Heart right ventricle (tissue), 16 donors: ENCODE measurements around the gene MAN2B1. TPM values are rescaled to one million over a fixed set of nuclear protein-coding genes. Genes with fewer than 3 reads are reported as not detected.

Source experiments
- ATAC-seq, 8 donors: fragments of 200-7000 bp; cut with Tn5 transposase; one replicate each; pipeline ENCODE4 v1.9.1; 2020; ENCODE audit warnings: mild to moderate bottlenecking in 8 of 8, moderate library complexity in 8 of 8, moderate number of reproducible peaks in 1 of 8
- DNase-seq, 2 donors: peaks; one replicate each; pipeline ENCODE4 v3.0.0-alpha.2; 2020
- H3K27ac ChIP-seq, 10 donors: fragments of 200-600 bp; sonication (generic) in 2 of 10; one replicate each; pipeline versions ENCODE4 v1.5.0 to v1.8.0; 2020 to 2022; ENCODE audit warnings: mild to moderate bottlenecking in 3 of 10
- H3K27me3 ChIP-seq, 7 donors: fragments of 200-600 bp; one replicate each; pipeline ENCODE4 v1.8.0; 2021 to 2022; ENCODE audit warnings: mild to moderate bottlenecking in 2 of 7
- H3K36me3 ChIP-seq, 9 donors: fragments of 200-600 bp; sonication (generic) in 1 of 9; one replicate each; pipeline versions ENCODE4 v1.5.0 to v1.8.0; 2020 to 2022; ENCODE audit warnings: mild to moderate bottlenecking in 2 of 9
- H3K4me1 ChIP-seq, 9 donors: fragments of 200-600 bp; sonication (generic) in 1 of 9; one replicate each; pipeline versions ENCODE4 v1.5.0 to v1.8.0; 2020 to 2022; ENCODE audit warnings: mild to moderate bottlenecking in 4 of 9
- H3K4me3 ChIP-seq, 10 donors: fragments of 200-600 bp; sonication (generic) in 2 of 10; one replicate each; pipeline versions ENCODE4 v1.5.0 to v1.8.0; 2020 to 2022; ENCODE audit warnings: mild to moderate bottlenecking in 7 of 10, moderate library complexity in 2 of 10
- H3K9me3 ChIP-seq, 11 donors: fragments of 200-600 bp in 10 of 11; sonication (generic) in 2 of 11; one replicate each; pipeline versions ENCODE4 v1.5.0 to v1.8.0; 2013 to 2022; ENCODE audit warnings: mild to moderate bottlenecking in 2 of 11, control low read depth in 1 of 11, moderate library complexity in 1 of 11
- WGBS, 2 donors: extraction: QIAGEN DNeasy Blood & Tissue Kit; methylation state at CpG; one replicate each; pipeline ENCODE4 v1.1.7; 2013; ENCODE audit warnings: inconsistent platforms in 1 of 2; 5-methylcytosine and 5-hydroxymethylcytosine counted together
- intact Hi-C, 10 donors: fragments of 100-400 bp; cut with DNase I; formaldehyde crosslinking; loops; one replicate each; pipeline versions ENCODE4 v1.11.1 to v1.14.2; 2022
- polyA plus RNA-seq, 2 donors: library from polyadenylated mRNA; stranded (reverse); fragments of 200-250 nt; gene quantifications; one replicate each; pipeline ENCODE4 v1.2.3, GENCODE V29; 2013
- total RNA-seq, 10 donors: library from RNA; stranded (reverse); fragmentation: NEBNext Ultra II Directional in 3 of 10; extraction: Animal tissue kit (Norgen Biotek cat#: 25700) in 3 of 10; gene quantifications; one replicate each; pipeline versions ENCODE4 v1.2.1 to v1.2.4, GENCODE V29; 2021 to 2023
- TF ChIP-seq, protein P1 (sequence below), 9 donors: fragments of 200-600 bp; sonication (generic) in 2 of 9; IDR thresholded peaks; one replicate each; pipeline versions ENCODE4 v1.5.0 to v1.8.0; 2021 to 2022; ENCODE audit warnings: antibody characterized with exemption in 9 of 9, mild to moderate bottlenecking in 5 of 9, moderate library complexity in 1 of 9
- donor health status: Arrhythmogenic right ventricular cardiomyopathy.
- donor health status: ischemic (EF 13 %, LVEDD 7.1; RV severe dilation, severe dysfunction).
- donor health status: healthy with polysubstance abuse.
- donor health status: DM: no; HTN: yes; CAD: no.
- donor health status: DM: no; HTN: no; CAD: no.
- donor health status: ischemic (EF 25% LVEDD 6.9; RV normal size, moderate dysfunction).
- donor health status: ischemic (EF 25% LVEDD 5.7; RV mildly dilated, moderate dysfunction).
- donor health status: healthy.
- donor health status: DM: yes; HTN: yes; CAD: no.
- donor health status: Ischemic cardiomyopathy.
- donor health status: ischemic (EF 35%, LVEDD 5.7; RV mildly dilated, moderate dysfunction).
- donor health status: nonischemic (EF 11% LVEDD 7.7; RV severe dilation, severe dysfunction).
- donor health status: DM: yes; HTN: yes; CAD: no.
- donor health status: PGD.
- donor health status: ischemic (EF 29% LVEDD 5.4; RV normal size, mild dysfunction).
- donor health status: nonischemic (EF 23%, LVEDD 6.1; RV moderate dilation, normal function).

The MAN2B1 gene
- total and polyA plus RNA-seq, 12 donors = 14.2 to 89.9 (median 25.5) TPM

DNA sequence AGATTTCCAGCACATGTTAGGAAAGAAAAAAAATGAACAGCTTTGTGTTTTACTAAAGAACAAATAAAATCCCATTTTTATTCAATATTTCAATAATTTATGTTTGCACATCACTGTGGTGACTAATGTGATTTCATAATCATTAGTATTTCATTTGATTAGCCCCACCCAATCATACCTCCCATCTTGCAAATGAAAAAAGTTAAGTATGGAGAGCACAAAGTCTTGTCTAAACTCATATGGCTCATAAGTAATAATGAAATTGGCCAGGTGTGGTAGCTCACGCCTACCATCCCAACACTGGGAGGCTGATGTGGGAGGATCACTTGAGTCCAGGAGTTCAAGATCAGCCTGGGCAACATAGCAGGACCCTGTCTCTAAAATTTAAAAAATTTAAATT is 59.7 kb downstream of the MAN2B1 start:
- Histone ChIP-seq H3K36me3 (peaks cover 0 to 72% (median 12%) of the 10 kb centered on the region in 9 donors), H3K4me3 (no peak overlapping the region), H3K27me3 (no peaks in the 10 kb centered on the region), H3K4me1 (peaks cover 0 to 18% (median 12%) of the 10 kb centered on the region in 9 donors), H3K9me3 (no peaks in the 10 kb centered on the region), H3K27ac (no peak overlapping the region)
- WGBS, 2 donors = 94 to 96% methylated on average over 1 of the region's 1 CpG
- DNase-seq = no peak
- TF ChIP-seq, protein P1, sequence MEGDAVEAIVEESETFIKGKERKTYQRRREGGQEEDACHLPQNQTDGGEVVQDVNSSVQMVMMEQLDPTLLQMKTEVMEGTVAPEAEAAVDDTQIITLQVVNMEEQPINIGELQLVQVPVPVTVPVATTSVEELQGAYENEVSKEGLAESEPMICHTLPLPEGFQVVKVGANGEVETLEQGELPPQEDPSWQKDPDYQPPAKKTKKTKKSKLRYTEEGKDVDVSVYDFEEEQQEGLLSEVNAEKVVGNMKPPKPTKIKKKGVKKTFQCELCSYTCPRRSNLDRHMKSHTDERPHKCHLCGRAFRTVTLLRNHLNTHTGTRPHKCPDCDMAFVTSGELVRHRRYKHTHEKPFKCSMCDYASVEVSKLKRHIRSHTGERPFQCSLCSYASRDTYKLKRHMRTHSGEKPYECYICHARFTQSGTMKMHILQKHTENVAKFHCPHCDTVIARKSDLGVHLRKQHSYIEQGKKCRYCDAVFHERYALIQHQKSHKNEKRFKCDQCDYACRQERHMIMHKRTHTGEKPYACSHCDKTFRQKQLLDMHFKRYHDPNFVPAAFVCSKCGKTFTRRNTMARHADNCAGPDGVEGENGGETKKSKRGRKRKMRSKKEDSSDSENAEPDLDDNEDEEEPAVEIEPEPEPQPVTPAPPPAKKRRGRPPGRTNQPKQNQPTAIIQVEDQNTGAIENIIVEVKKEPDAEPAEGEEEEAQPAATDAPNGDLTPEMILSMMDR (IDR thresholded peaks at IDR 0.05) = no peak
- intact Hi-C loops = no loop called here
- ATAC-seq = no peak

DNA sequence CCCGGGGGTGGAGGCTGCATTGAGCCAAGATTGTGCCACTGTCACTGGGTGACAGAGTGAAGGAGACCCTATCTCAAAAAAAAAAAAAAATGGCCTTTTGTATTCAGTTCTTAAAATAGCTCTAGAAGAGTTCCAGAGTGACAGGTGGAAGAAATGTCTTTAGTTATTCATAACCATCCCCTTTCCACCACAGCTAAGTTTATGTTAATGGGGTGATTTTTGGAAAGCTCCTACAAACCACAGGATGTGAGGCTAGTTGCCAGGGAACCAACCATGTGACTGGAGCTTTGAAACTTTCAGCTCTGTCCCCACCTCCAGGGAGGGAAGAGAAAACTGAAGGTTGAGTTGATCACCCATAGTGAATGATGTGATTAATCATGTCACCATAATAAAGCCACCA is 62.8 kb downstream of the MAN2B1 start:
- DNase-seq (no peak), ATAC-seq (no peak)
- TF ChIP-seq, protein P1 (IDR thresholded peaks at IDR 0.05) = no peak
- intact Hi-C loops = no loop called here
- H3K36me3 ChIP-seq = peaks cover 0 to 90% (median 9%) of the 10 kb centered on the region in 9 donors
- no peaks in the 10 kb centered on the region for H3K9me3 ChIP-seq
- no peak overlapping the region for H3K27ac ChIP-seq
- 75 to 83% methylated on average over 1 of the region's 1 CpG for WGBS, 2 donors
- H3K4me1 ChIP-seq = no peaks in the 10 kb centered on the region
- no peaks in the 10 kb centered on the region for H3K27me3 ChIP-seq
- no peak overlapping the region for H3K4me3 ChIP-seq

- H3K9me3 ChIP-seq = no peaks in the 10 kb centered on the region
- no peaks in the 10 kb centered on the region for H3K27me3 ChIP-seq
- H3K27ac ChIP-seq = no peak overlapping the region
- H3K4me3 ChIP-seq = no peak overlapping the region
- TF ChIP-seq, protein P1 (IDR thresholded peaks at IDR 0.05) = no peak
- ATAC-seq (no peak), DNase-seq (no peak)
- intact Hi-C loops = no loop called here
- peaks cover 0 to 69% (median 0%) of the 10 kb centered on the region in 9 donors for H3K36me3 ChIP-seq
- H3K4me1 ChIP-seq = no peaks in the 10 kb centered on the region
- WGBS, 2 donors = 86 to 89% methylated on average over 11 of the region's 11 CpGs
These were observed 68.9 kb downstream of the MAN2B1 start for GRCh38 chr19:12597594-12597993.

DNA sequence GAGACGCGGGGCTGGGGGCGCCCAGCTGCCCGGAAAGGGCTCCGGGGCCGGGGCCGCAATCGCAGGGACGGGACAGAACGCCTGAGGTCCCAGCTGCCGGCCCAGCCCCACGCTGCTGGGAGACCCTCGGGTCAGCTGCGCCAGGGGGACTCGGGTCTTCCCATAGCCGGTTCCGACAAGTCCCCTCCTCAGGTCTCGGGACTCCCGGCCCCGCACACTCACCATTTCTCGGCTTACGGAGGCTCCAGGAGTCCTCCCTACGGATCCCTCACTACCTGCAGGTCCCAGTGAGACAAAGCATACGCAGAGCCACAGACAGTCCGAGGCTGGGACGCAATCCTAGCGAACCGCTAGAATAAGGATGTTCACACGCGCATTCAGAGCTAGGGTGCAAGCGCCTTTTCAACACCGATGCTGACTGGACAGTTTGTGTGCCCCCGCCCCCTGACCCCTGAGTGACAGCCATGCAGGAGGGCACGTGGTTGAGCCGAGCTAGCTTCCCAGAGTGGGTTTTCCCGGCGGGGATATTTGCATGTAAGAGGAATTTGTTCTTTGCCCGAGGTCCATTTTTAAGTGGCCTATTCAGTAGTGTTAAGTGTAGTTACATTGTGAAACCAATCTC is 69.5 kb downstream of the MAN2B1 start:
- Histone ChIP-seq H3K4me3 (no peak overlapping the region), H3K4me1 (no peaks in the 10 kb centered on the region), H3K27me3 (no peaks in the 10 kb centered on the region), H3K36me3 (peaks cover 0 to 66% (median 0%) of the 10 kb centered on the region in 9 donors), H3K9me3 (no peaks in the 10 kb centered on the region), H3K27ac (no peak overlapping the region)
- DNase-seq (no peak), ATAC-seq (no peak)
- 53 to 67% methylated on average over 38 of the region's 38 CpGs for WGBS, 2 donors
- intact Hi-C loops = no loop called here
- TF ChIP-seq, protein P1 (IDR thresholded peaks at IDR 0.05) = no peak

Other genes starting within 250 kb of the MAN2B1 start
- 1 to 10 TPM; 1.2 to 3.4 (median 2.5) TPM for gene ZNF443, start 225.7 kb downstream of the MAN2B1 start, total RNA-seq
- gene ZNF443, start 225.7 kb downstream of the MAN2B1 start, polyA plus RNA-seq = 1 to 10 TPM; 1.0 to 3.4 TPM
- gene ZNF709, start 181.9 kb downstream of the MAN2B1 start, total RNA-seq = 1 to 10 TPM in 9 of 10 donors, under 1 TPM in 1; 0.95 to 3.4 (median 1.9) TPM
- gene ZNF709, start 181.9 kb downstream of the MAN2B1 start, polyA plus RNA-seq = 1 to 10 TPM in 1 of 2 donors, under 1 TPM in 1; 0.64 to 2.6 TPM
- 10 to 100 TPM in 3 of 10 donors, 1 to 10 TPM in 7; 5.9 to 11.2 (median 9.5) TPM for gene ZNF564, start 115.3 kb downstream of the MAN2B1 start, total RNA-seq
- 10 to 100 TPM in 1 of 2 donors, 1 to 10 TPM in 1; 2.9 to 11.0 TPM for gene ZNF564, start 115.3 kb downstream of the MAN2B1 start, polyA plus RNA-seq
- 1 to 10 TPM; 3.2 to 7.2 (median 5.2) TPM for gene ZNF490, start 55.9 kb downstream of the MAN2B1 start, total RNA-seq
- gene ZNF490, start 55.9 kb downstream of the MAN2B1 start, polyA plus RNA-seq = under 1 TPM; 0.22 to 0.95 TPM
- 10 to 100 TPM; 13.1 to 22.1 (median 16.8) TPM for gene ZNF791, start 55.8 kb downstream of the MAN2B1 start, total RNA-seq
- gene ZNF791, start 55.8 kb downstream of the MAN2B1 start, polyA plus RNA-seq = 1 to 10 TPM; 4.7 to 8.0 TPM
- 10 to 100 TPM in 1 of 10 donors, 1 to 10 TPM in 9; 5.5 to 10.7 (median 7.9) TPM for gene WDR83, start 65 bp upstream of the MAN2B1 start, total RNA-seq
- gene WDR83, start 65 bp upstream of the MAN2B1 start, polyA plus RNA-seq = 10 to 100 TPM; 14.5 to 19.7 TPM
- 10 to 100 TPM; 43.6 to 59.3 (median 49.7) TPM for gene DHPS, start 15.1 kb upstream of the MAN2B1 start, total RNA-seq
- 10 to 100 TPM; 64.5 to 82.2 TPM for gene DHPS, start 15.1 kb upstream of the MAN2B1 start, polyA plus RNA-seq
- not detected for gene GNG14, start 21.3 kb upstream of the MAN2B1 start, total RNA-seq
- gene GNG14, start 21.3 kb upstream of the MAN2B1 start, polyA plus RNA-seq = not detected
- gene FBXW9, start 29.9 kb upstream of the MAN2B1 start, total RNA-seq = 1 to 10 TPM; 1.2 to 3.1 (median 2.1) TPM
- 1 to 10 TPM; 1.2 to 4.6 TPM for gene FBXW9, start 29.9 kb upstream of the MAN2B1 start, polyA plus RNA-seq
- 10 to 100 TPM; 32.3 to 51.1 (median 41.6) TPM for gene TNPO2, start 57.2 kb upstream of the MAN2B1 start, total RNA-seq
- gene TNPO2, start 57.2 kb upstream of the MAN2B1 start, polyA plus RNA-seq = 10 to 100 TPM; 17.3 to 25.9 TPM
- 100 to 1,000 TPM in 3 of 10 donors, 10 to 100 TPM in 7; 82.2 to 143 (median 91.0) TPM for gene TRIR, start 67.9 kb upstream of the MAN2B1 start, total RNA-seq
- 100 to 1,000 TPM; 234 to 253 TPM for gene TRIR, start 67.9 kb upstream of the MAN2B1 start, polyA plus RNA-seq
- gene GET3, start 70.8 kb upstream of the MAN2B1 start, total RNA-seq = 10 to 100 TPM; 50.6 to 79.7 (median 60.1) TPM
- 100 to 1,000 TPM in 1 of 2 donors, 10 to 100 TPM in 1; 37.0 to 121 TPM for gene GET3, start 70.8 kb upstream of the MAN2B1 start, polyA plus RNA-seq
- gene BEST2, start 85.0 kb upstream of the MAN2B1 start, total RNA-seq = not detected
- gene BEST2, start 85.0 kb upstream of the MAN2B1 start, polyA plus RNA-seq = not detected
- gene HOOK2, start 108.8 kb upstream of the MAN2B1 start, total RNA-seq = 10 to 100 TPM; 47.8 to 79.3 (median 57.8) TPM
- 100 to 1,000 TPM in 1 of 2 donors, 10 to 100 TPM in 1; 29.7 to 173 TPM for gene HOOK2, start 108.8 kb upstream of the MAN2B1 start, polyA plus RNA-seq
- gene JUNB, start 124.7 kb upstream of the MAN2B1 start, total RNA-seq = 100 to 1,000 TPM in 4 of 10 donors, 10 to 100 TPM in 6; 22.4 to 247 (median 70.0) TPM
- 10 to 100 TPM; 41.2 to 65.4 TPM for gene JUNB, start 124.7 kb upstream of the MAN2B1 start, polyA plus RNA-seq
- 100 to 1,000 TPM; 532 to 789 (median 744) TPM for gene PRDX2, start 135.1 kb upstream of the MAN2B1 start, total RNA-seq
- gene PRDX2, start 135.1 kb upstream of the MAN2B1 start, polyA plus RNA-seq = 100 to 1,000 TPM; 235 to 827 TPM
- 1 to 10 TPM in 9 of 10 donors, under 1 TPM in 1; 0.72 to 4.8 (median 2.4) TPM for gene THSD8, start 135.3 kb upstream of the MAN2B1 start, total RNA-seq
- gene THSD8, start 135.3 kb upstream of the MAN2B1 start, polyA plus RNA-seq = 1 to 10 TPM; 2.7 to 3.8 TPM
- 1 to 10 TPM; 1.9 to 5.7 (median 4.1) TPM for gene RNASEH2A, start 139.8 kb upstream of the MAN2B1 start, total RNA-seq
- gene RNASEH2A, start 139.8 kb upstream of the MAN2B1 start, polyA plus RNA-seq = 1 to 10 TPM; 3.1 to 6.9 TPM
- gene RTBDN, start 167.8 kb upstream of the MAN2B1 start, total RNA-seq = not detected
- gene RTBDN, start 167.8 kb upstream of the MAN2B1 start, polyA plus RNA-seq = not detected
- gene MAST1, start 171.8 kb upstream of the MAN2B1 start, total RNA-seq = under 1 TPM in 8 of 10 donors, not detected in 2; 0.15 to 0.88 (median 0.37) TPM
- gene MAST1, start 171.8 kb upstream of the MAN2B1 start, polyA plus RNA-seq = under 1 TPM; 0.07 to 0.23 TPM
- gene DNASE2, start 214.7 kb upstream of the MAN2B1 start, total RNA-seq = 10 to 100 TPM; 16.9 to 34.9 (median 19.9) TPM
- 10 to 100 TPM; 10.5 to 25.6 TPM for gene DNASE2, start 214.7 kb upstream of the MAN2B1 start, polyA plus RNA-seq
- gene KLF1, start 220.5 kb upstream of the MAN2B1 start, total RNA-seq = under 1 TPM in 1 of 10 donors, not detected in 9; 0.13 TPM
- not detected for gene KLF1, start 220.5 kb upstream of the MAN2B1 start, polyA plus RNA-seq
- 10 to 100 TPM; 32.4 to 53.2 (median 45.1) TPM for gene GCDH, start 224.4 kb upstream of the MAN2B1 start, total RNA-seq
- 10 to 100 TPM; 22.6 to 72.3 TPM for gene GCDH, start 224.4 kb upstream of the MAN2B1 start, polyA plus RNA-seq